Thyroid gland (tissue), 4 donors: ENCODE results near the gene CEP83. TPM values are rescaled to one million over a fixed set of nuclear protein-coding genes. Genes with fewer than 3 reads are reported as not detected.

Experiments
- DNase-seq, 2 donors: peaks; one replicate each; pipeline ENCODE4 v3.0.0-alpha.2; 2019
- H3K27ac ChIP-seq, 3 donors: fragments of 200-600 bp; sonication (generic); 1 replicate in 2 of 3; 2 replicates in 1 of 3; pipeline ENCODE4 v1.5.1; 2016 to 2019; ENCODE audit warnings: mild to moderate bottlenecking in 1 of 3, moderate library complexity in 1 of 3
- H3K27me3 ChIP-seq: fragments of 200-600 bp; sonication (generic); one replicate; pipeline ENCODE4 v1.5.1; 2019
- H3K36me3 ChIP-seq, 2 donors: fragments of 200-600 bp; sonication (generic); one replicate each; pipeline ENCODE4 v1.5.1; 2016 to 2019
- H3K4me1 ChIP-seq, 2 donors: fragments of 200-600 bp; sonication (generic); one replicate each; pipeline ENCODE4 v1.5.1; 2017 to 2019
- H3K4me3 ChIP-seq, 3 donors: fragments of 200-600 bp; sonication (generic); replicated peaks in 1 of 3; 1 replicate in 2 of 3; 2 replicates in 1 of 3; pipeline ENCODE4 v1.5.1; 2016; ENCODE audit warnings: mild to moderate bottlenecking in 1 of 3
- H3K9me3 ChIP-seq: fragments of 200-600 bp; sonication (generic); one replicate; pipeline ENCODE4 v1.5.1; 2017
- CTCF ChIP-seq, 6 experiments: fragments of 200-600 bp in 3 of 6; fragments of 450-650 bp in 3 of 6; sonication (generic) in 3 of 6; IDR thresholded peaks; one replicate each; pipeline ENCODE4 v1.5.1; 2016 to 2019; ENCODE audit warnings: antibody characterized with exemption in 6 of 6, mild to moderate bottlenecking in 2 of 6, inconsistent platforms in 1 of 6, moderate library complexity in 1 of 6
- POLR2A ChIP-seq, 2 donors: fragments of 450-650 bp; IDR thresholded peaks; one replicate each; pipeline ENCODE4 v1.6.1; 2017; ENCODE audit warnings: antibody characterized with exemption in 2 of 2, mild to moderate bottlenecking in 2 of 2, moderate library complexity in 1 of 2
- WGBS, 2 donors: methylation state at CpG; one replicate each; pipeline ENCODE4 v1.1.5; 2017; 5-methylcytosine and 5-hydroxymethylcytosine counted together
- intact Hi-C: fragments of 100-400 bp; cut with DNase I; formaldehyde crosslinking; loops from one replicate; pipeline ENCODE4 v1.15.1; 2023
- total RNA-seq, 4 donors: library from RNA; depleted of rRNA; stranded (reverse); fragments of >200 nt; gene quantifications; one replicate each; pipeline ENCODE4 v1.2.3, GENCODE V29; 2016

CEP83 gene
- total RNA-seq, 4 donors from 2014 or later = 24.1 to 41.9 (median 29.4) TPM

DNA sequence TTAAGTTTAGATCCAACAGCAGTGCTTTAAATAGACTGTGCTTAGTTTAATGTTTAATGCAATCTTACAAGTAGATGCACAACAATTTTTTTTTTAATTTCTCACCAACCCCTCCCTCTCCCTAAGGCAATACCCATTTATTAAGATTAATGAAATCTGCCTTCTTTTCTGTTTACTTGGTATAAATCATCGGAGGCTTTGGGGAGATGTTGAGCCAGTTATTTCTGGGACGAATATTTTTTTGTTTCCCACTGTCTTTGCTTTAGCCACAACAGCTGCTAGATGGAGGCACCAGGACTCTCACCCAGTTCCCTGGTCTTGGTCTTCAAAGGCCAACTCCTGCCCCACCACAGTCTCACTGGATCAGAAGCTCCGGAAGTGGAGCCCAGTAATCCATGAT lies 197.9 kb downstream of the CEP83 start:
- Histone ChIP-seq H3K27ac (peak overlapping the region; percentile 60 to 99 (median 91)), H3K4me1 (peaks cover 31 to 36% of the 10 kb centered on the region in 2 donors), H3K4me3 (no peak overlapping the region), H3K9me3 (no peaks in the 10 kb centered on the region), H3K27me3 (no peaks in the 10 kb centered on the region), H3K36me3 (no peaks in the 10 kb centered on the region)
- WGBS, 2 donors = 50 to 63% methylated on average over 3 of the region's 3 CpGs
- intact Hi-C loops = no loop called here
- no peak for TF ChIP-seq CTCF (IDR thresholded peaks at IDR 0.05)
- TF ChIP-seq POLR2A (IDR thresholded peaks at IDR 0.05) = no peak
- DNase-seq = no peak

GRCh38 chr12:94261119-94261518 lies 198.5 kb downstream of the CEP83 start:
- H3K27ac ChIP-seq = peak overlapping the region in 2 of 3 donors; percentile 91 to 99
- 88 to 91% methylated on average over 2 of the region's 2 CpGs for WGBS, 2 donors
- H3K27me3 ChIP-seq = no peaks in the 10 kb centered on the region
- DNase-seq = no peak
- intact Hi-C loops = no loop called here
- no peaks in the 10 kb centered on the region for H3K36me3 ChIP-seq
- TF ChIP-seq POLR2A (IDR thresholded peaks at IDR 0.05) = no peak
- TF ChIP-seq CTCF (IDR thresholded peaks at IDR 0.05) = no peak
- no peaks in the 10 kb centered on the region for H3K9me3 ChIP-seq
- H3K4me1 ChIP-seq = peaks cover 31 to 36% of the 10 kb centered on the region in 2 donors
- H3K4me3 ChIP-seq = no peak overlapping the region

- 82 to 86% methylated on average over 13 of the region's 13 CpGs for WGBS, 2 donors
- intact Hi-C loops = no loop called here
- no peaks in the 10 kb centered on the region for H3K27me3 ChIP-seq
- H3K36me3 ChIP-seq = no peaks in the 10 kb centered on the region
- DNase-seq = no peak
- peak overlapping the region in 1 of 3 donors; percentile 99 for H3K27ac ChIP-seq
- H3K4me1 ChIP-seq = peaks cover 31 to 36% of the 10 kb centered on the region in 2 donors
- TF ChIP-seq POLR2A (IDR thresholded peaks at IDR 0.05) (no peak), CTCF (IDR thresholded peaks at IDR 0.05) (no peak)
- H3K9me3 ChIP-seq = no peaks in the 10 kb centered on the region
- no peak overlapping the region for H3K4me3 ChIP-seq
These were observed 198.9 kb downstream of the CEP83 start for GRCh38 chr12:94260717-94261116.

DNA sequence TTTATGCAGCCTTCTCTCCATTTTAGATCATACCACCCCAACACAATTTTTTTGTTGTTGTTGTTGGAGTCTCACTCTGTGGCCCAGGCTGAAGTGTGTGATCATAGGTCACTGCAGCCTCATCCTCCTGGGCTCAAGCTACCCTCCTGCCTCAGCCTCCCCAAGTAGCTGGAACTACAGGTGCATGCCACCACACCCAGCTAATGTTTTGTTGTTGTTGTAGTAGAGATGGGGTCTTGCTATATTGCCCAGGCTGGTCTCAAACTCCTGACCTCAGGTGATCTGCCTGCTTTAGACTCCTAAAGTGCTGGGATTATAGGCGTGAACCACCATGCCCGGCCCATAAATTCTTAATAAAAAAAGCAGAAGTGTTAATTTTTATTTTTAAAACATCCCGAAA lies 199.7 kb downstream of the CEP83 start:
- H3K9me3 ChIP-seq = no peaks in the 10 kb centered on the region
- TF ChIP-seq CTCF (IDR thresholded peaks at IDR 0.05) = no peak
- H3K27ac ChIP-seq = no peak overlapping the region
- no peak overlapping the region for H3K4me3 ChIP-seq
- DNase-seq = no peak
- no peaks in the 10 kb centered on the region for H3K36me3 ChIP-seq
- intact Hi-C loops = no loop called here
- H3K4me1 ChIP-seq = peaks cover 31 to 36% of the 10 kb centered on the region in 2 donors
- no peaks in the 10 kb centered on the region for H3K27me3 ChIP-seq
- WGBS, 2 donors = 94 to 95% methylated on average over 3 of the region's 3 CpGs

DNA sequence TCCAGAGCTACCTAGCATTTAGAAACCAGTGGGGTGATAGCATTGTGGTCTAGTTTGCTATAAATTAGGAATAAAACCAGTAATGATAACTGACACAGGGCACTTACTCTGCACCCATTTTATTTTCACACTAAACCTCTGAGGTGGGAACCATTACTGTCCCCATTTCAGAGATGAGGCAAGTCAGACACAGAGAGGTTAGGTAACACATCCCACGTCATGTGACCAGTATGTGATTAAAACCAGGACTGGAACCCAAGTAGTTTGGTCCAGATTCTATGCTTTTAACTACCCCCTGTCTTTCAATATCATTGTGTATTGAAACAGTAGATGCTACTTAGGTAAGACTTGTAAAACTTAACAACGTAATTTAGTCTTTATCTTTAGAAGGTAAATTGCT lies 201.1 kb downstream of the CEP83 start:
- no peak for DNase-seq
- no peaks in the 10 kb centered on the region for H3K9me3 ChIP-seq
- TF ChIP-seq POLR2A (IDR thresholded peaks at IDR 0.05) (no peak), CTCF (IDR thresholded peaks at IDR 0.05) (no peak)
- H3K36me3 ChIP-seq = no peaks in the 10 kb centered on the region
- intact Hi-C loops = no loop called here
- WGBS, 2 donors = 88 to 92% methylated on average over 2 of the region's 2 CpGs
- no peak overlapping the region for H3K27ac ChIP-seq
- H3K4me3 ChIP-seq = no peak overlapping the region
- H3K27me3 ChIP-seq = no peaks in the 10 kb centered on the region
- H3K4me1 ChIP-seq = peaks cover 20 to 27% of the 10 kb centered on the region in 2 donors

Other genes starting within 250 kb of the CEP83 start
- 10 to 100 TPM; 15.0 to 25.6 (median 19.3) TPM for gene TMCC3, start 190.7 kb upstream of the CEP83 start, total RNA-seq